ENCODE measurements around the gene HOXC5. TPM values are rescaled to one million over a fixed set of nuclear protein-coding genes. Genes with fewer than 3 reads are reported as not detected.

HOXC5 gene
- total RNA-seq, 1 experiment from 2014 or later = not detected

- H2BK12ac ChIP-seq (ENCODE audit: insufficient read length, low read depth, low read length) = no peak overlapping the region
- H2AFZ ChIP-seq (ENCODE audit: low read length) = no peak overlapping the region
- no peak overlapping the region for H3K56ac ChIP-seq (ENCODE audit: insufficient read length, low read depth, low read length)
- no peak overlapping the region for H4K8ac ChIP-seq (replicated peaks; ENCODE audit: insufficient read length, low read depth, low read length)
- H3K79me2 ChIP-seq (ENCODE audit: insufficient read depth, low read length) = no peaks in the 10 kb centered on the region
- no peak overlapping the region for H2BK15ac ChIP-seq (ENCODE audit: low read depth, low read length)
- H3K9me3 Mint-ChIP-seq = peaks cover 2 to 3% of the 10 kb centered on the region in 2 experiments; a peak in 2 of 5 replicates
- H3K27ac Mint-ChIP-seq = peak overlapping the region in 1 of 3 experiments; percentile 84; a peak in 1 of 7 replicates
- H2AK5ac ChIP-seq (ENCODE audit: insufficient read length, low read length) = no peak overlapping the region
- no peak overlapping the region for H3K4me2 ChIP-seq (ENCODE audit: insufficient read depth, insufficient read length, low read length)
- no peaks in the 10 kb centered on the region for H3K79me1 ChIP-seq (ENCODE audit: insufficient read depth, low read depth, low read length, poor library complexity, severe bottlenecking)
- no peak overlapping the region for H3K14ac ChIP-seq (ENCODE audit: insufficient read depth, low read length)
- H2BK120ac ChIP-seq (ENCODE audit: low read depth, low read length, poor library complexity, severe bottlenecking) = no peak overlapping the region
- no peak for TF ChIP-seq CTCF (conservative IDR thresholded peaks at IDR 0.05)
- H2BK20ac ChIP-seq (ENCODE audit: low read depth, low read length, poor library complexity, severe bottlenecking) = no peak overlapping the region
- H3K9me3 ChIP-seq (ENCODE audit: control insufficient read depth, low read depth, low read length) = no peaks in the 10 kb centered on the region
- no peak for DNase-seq
- H4K20me1 ChIP-seq (ENCODE audit: control insufficient read depth, insufficient read depth, insufficient read length) = no peaks in the 10 kb centered on the region
- H3K18ac ChIP-seq (ENCODE audit: insufficient read length, low read depth, low read length) = no peak overlapping the region
- WGBS (ENCODE audit: extremely low coverage, insufficient read length, low lambda C conversion rate) = no CpG with 5 or more reads among the region's 6 CpGs
- no peak overlapping the region for H3K4ac ChIP-seq (ENCODE audit: low read depth, low read length)
- no peaks in the 10 kb centered on the region for H3K23me2 ChIP-seq (ENCODE audit: insufficient read length, low read depth, low read length, poor library complexity, severe bottlenecking)
- H3K4me1 Mint-ChIP-seq = peaks cover 28 to 36% of the 10 kb centered on the region in 2 experiments
- peaks cover 29% of the 10 kb centered on the region for H3K27me3 ChIP-seq (ENCODE audit: insufficient read depth, low read length)
- no peak overlapping the region for H3K4me3 Mint-ChIP-seq
- no peak overlapping the region for H3T11ph ChIP-seq (ENCODE audit: low read length)
- H3K9ac ChIP-seq (ENCODE audit: extremely low read depth, insufficient read length, low read length) = no peak overlapping the region
- peaks cover 93% of the 10 kb centered on the region for H3K27me3 Mint-ChIP-seq (ENCODE audit: low read depth)
- no peak overlapping the region for H3K23ac ChIP-seq (ENCODE audit: insufficient read length, low read depth, low read length)
- peaks cover 3% of the 10 kb centered on the region; the same call in 1 of the 2 replicates for H3K4me1 ChIP-seq (ENCODE audit: insufficient read depth, low read length)
- no peak overlapping the region for H4K91ac ChIP-seq (ENCODE audit: insufficient read length, low read depth, low read length)
- H2BK5ac ChIP-seq (ENCODE audit: insufficient read length, low read length) = no peak overlapping the region
- H3K27ac ChIP-seq (ENCODE audit: insufficient read length, low read depth, low read length) = no peak overlapping the region
- no peak overlapping the region for H4K5ac ChIP-seq (ENCODE audit: insufficient read length, low read depth, low read length)
- H3K36me3 Mint-ChIP-seq (ENCODE audit: insufficient read depth in 1 of 3, low read depth in 3 of 3) = peaks cover 0 to 3% (median 0%) of the 10 kb centered on the region in 3 experiments; a peak in 2 of 7 replicates
Measured at GRCh38 chr12:54074308-54074707, 41.5 kb downstream of the HOXC5 start.
